Smooth muscle cell (in vitro differentiated cells): ENCODE results near the gene SF3B2. TPM values are rescaled to one million over a fixed set of nuclear protein-coding genes. Genes with fewer than 3 reads are reported as not detected.

ENCODE experiments used
- DNase-seq: peaks from one replicate; lab custom pipeline; 2025; ENCODE audit not compliant: unreplicated experiment; lab: John Stamatoyannopoulos, UW
- H2AFZ ChIP-seq: fragments of 200-600 bp; sonication (generic); 2 replicates; pipeline ENCODE4 v1.6.0; 2016; ENCODE audit warnings: antibody characterized with exemption, low read depth, mild to moderate bottlenecking
- H3F3A ChIP-seq: fragments of 200-600 bp; sonication (generic); 2 replicates; pipeline ENCODE4 v1.6.0; 2017; ENCODE audit warnings: antibody characterized with exemption, low read depth
- H3K27ac ChIP-seq: fragments of 200-600 bp; sonication (generic); 2 replicates; pipeline ENCODE4 v1.5.1; 2016; ENCODE audit warnings: low read depth, mild to moderate bottlenecking
- H3K27me3 ChIP-seq: fragments of 200-600 bp; sonication (generic); 2 replicates; pipeline ENCODE4 v1.6.1; 2016; ENCODE audit warnings: low read depth, mild to moderate bottlenecking
- H3K36me3 ChIP-seq: fragments of 200-600 bp; sonication (generic); 2 replicates; pipeline ENCODE4 v1.5.1; 2016; ENCODE audit warnings: low read depth
- H3K4me1 ChIP-seq: fragments of 200-600 bp; sonication (generic); 2 replicates; pipeline ENCODE4 v1.5.1; 2016; ENCODE audit warnings: low read depth
- H3K4me2 ChIP-seq: fragments of 200-600 bp; sonication (generic); 2 replicates; pipeline ENCODE4 v1.6.0; 2016; ENCODE audit warnings: mild to moderate bottlenecking
- H3K4me3 ChIP-seq: fragments of 200-600 bp; sonication (generic); 2 replicates; pipeline ENCODE4 v1.5.1; 2016; ENCODE audit warnings: mild to moderate bottlenecking
- H3K79me2 ChIP-seq: fragments of 200-600 bp; sonication (generic); 2 replicates; pipeline ENCODE4 v1.6.0; 2016; ENCODE audit warnings: low read depth, mild to moderate bottlenecking
- H3K9ac ChIP-seq: fragments of 200-600 bp; sonication (generic); 2 replicates; pipeline ENCODE4 v1.6.0; 2016; ENCODE audit warnings: low read depth
- H3K9me3 ChIP-seq: fragments of 200-600 bp; sonication (generic); replicated peaks from 2 replicates; pipeline ENCODE4 v1.5.1; 2016; ENCODE audit warnings: low read depth
- H4K20me1 ChIP-seq: fragments of 200-600 bp; sonication (generic); 2 replicates; pipeline ENCODE4 v1.6.0; 2016; ENCODE audit warnings: low read depth
- WGBS: methylation state at CpG from one replicate; pipeline ENCODE4 v1.1.7; 2016; ENCODE audit warnings: low lambda C conversion rate; 5-methylcytosine and 5-hydroxymethylcytosine counted together
- polyA plus RNA-seq: library from polyadenylated mRNA; unstranded; fragments of >200 nt; fragmentation: Nextera tagmentation; extraction: Ambion mirVana; gene quantifications from 2 replicates; pipeline ENCODE4 v1.2.1, GENCODE V29; 2016
- total RNA-seq: library from RNA; depleted of rRNA; stranded (reverse); fragments of >200 nt; gene quantifications from 2 replicates; pipeline ENCODE4 v1.2.3, GENCODE V29; 2014
- TF ChIP-seq, protein P1 (sequence below): fragments of 200-600 bp; sonication (generic); IDR thresholded peaks from 2 replicates; pipeline ENCODE4 v1.5.1; 2017; ENCODE audit warnings: borderline replicate concordance, mild to moderate bottlenecking, antibody characterized with exemption; ENCODE audit not compliant: insufficient read depth, poor library complexity, severe bottlenecking

SF3B2 gene
- total and polyA plus RNA-seq, 2 experiments from 2014 or later = 125 to 182 TPM

DNA sequence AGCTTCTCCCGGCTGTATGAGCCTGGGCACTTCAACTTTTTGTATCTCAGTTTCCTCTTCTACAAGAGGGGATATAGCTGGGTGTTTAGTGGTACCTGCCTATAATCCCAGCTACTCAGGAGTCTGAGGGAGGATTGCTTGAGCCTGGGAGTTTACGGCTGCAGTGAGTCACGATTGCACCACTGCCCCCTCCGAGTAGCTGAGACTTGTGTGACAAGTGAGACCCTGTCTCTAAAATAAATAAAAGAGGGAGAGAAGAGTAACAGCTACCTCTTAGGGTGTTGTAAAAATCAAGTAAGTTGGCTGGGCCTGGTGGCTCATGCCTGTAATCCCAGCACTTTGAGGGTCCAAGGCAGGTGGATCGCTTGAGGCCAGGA is 15.8 kb upstream of the SF3B2 start:
- Histone ChIP-seq H3K4me1 (no peaks in the 10 kb centered on the region), H3K4me3 (no peak overlapping the region), H3K36me3 (no peaks in the 10 kb centered on the region), H3F3A (no peaks in the 10 kb centered on the region), H4K20me1 (no peaks in the 10 kb centered on the region), H3K4me2 (no peak overlapping the region), H3K9me3 (no peaks in the 10 kb centered on the region), H3K79me2 (no peaks in the 10 kb centered on the region), H3K9ac (no peak overlapping the region), H3K27ac (no peak overlapping the region), H2AFZ (no peak overlapping the region), H3K27me3 (no peaks in the 10 kb centered on the region)
- WGBS = 87% methylated on average over 5 of the region's 5 CpGs
- DNase-seq = no peak
- TF ChIP-seq, protein P1, sequence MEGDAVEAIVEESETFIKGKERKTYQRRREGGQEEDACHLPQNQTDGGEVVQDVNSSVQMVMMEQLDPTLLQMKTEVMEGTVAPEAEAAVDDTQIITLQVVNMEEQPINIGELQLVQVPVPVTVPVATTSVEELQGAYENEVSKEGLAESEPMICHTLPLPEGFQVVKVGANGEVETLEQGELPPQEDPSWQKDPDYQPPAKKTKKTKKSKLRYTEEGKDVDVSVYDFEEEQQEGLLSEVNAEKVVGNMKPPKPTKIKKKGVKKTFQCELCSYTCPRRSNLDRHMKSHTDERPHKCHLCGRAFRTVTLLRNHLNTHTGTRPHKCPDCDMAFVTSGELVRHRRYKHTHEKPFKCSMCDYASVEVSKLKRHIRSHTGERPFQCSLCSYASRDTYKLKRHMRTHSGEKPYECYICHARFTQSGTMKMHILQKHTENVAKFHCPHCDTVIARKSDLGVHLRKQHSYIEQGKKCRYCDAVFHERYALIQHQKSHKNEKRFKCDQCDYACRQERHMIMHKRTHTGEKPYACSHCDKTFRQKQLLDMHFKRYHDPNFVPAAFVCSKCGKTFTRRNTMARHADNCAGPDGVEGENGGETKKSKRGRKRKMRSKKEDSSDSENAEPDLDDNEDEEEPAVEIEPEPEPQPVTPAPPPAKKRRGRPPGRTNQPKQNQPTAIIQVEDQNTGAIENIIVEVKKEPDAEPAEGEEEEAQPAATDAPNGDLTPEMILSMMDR = no peak

DNA sequence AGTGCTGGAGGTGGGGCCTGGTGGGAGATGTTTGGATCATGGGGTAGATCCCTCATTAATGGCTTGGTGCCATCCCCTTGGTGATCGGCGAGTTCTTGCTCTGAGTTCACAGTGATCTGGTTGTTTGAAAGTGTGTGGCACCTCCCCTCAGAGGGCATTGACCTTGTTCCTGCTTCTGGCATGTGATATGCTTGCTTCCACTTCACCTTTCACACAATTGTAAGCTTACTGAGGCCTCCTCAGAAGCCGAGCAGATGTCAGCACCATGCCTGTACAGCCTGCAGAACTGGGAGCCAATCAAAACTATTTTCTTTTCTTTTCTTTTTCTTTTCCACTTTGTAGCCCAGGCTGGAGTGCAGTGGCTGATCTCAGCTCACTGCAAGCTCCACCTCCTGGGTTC is 14.8 kb upstream of the SF3B2 start:
- no peaks in the 10 kb centered on the region for H4K20me1 ChIP-seq
- no peaks in the 10 kb centered on the region for H3K9me3 ChIP-seq
- no peak overlapping the region for H3K9ac ChIP-seq
- H2AFZ ChIP-seq = no peak overlapping the region
- no peaks in the 10 kb centered on the region for H3F3A ChIP-seq
- WGBS = 96% methylated on average over 3 of the region's 3 CpGs
- H3K4me3 ChIP-seq = no peak overlapping the region
- no peaks in the 10 kb centered on the region for H3K27me3 ChIP-seq
- H3K79me2 ChIP-seq = no peaks in the 10 kb centered on the region
- H3K36me3 ChIP-seq = no peaks in the 10 kb centered on the region
- H3K4me1 ChIP-seq = no peaks in the 10 kb centered on the region
- no peak overlapping the region for H3K4me2 ChIP-seq
- TF ChIP-seq, protein P1 = no peak
- H3K27ac ChIP-seq = no peak overlapping the region
- no peak for DNase-seq

DNA sequence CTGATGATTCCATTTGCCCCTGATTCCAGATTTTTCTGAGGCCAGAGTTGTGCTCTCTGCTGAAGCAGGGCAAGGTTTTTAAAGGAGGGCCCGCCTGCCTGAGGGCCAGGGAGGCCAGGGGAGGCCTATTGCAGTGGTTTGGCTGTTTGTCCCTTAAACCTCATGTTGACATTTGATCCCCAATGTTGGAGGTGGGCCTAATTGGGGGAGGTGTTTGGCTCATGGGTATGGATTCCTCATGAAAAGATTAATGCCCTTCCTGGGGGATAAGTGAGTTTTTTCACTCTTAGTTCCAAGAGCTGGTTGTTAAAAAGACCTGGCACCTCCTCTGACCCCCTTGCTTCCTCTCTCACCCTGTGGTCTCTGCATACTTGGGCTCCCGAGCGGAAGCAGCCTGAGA is 12.4 kb upstream of the SF3B2 start:
- no peaks in the 10 kb centered on the region for H3F3A ChIP-seq
- no peaks in the 10 kb centered on the region for H3K36me3 ChIP-seq
- H3K4me2 ChIP-seq = no peak overlapping the region
- no peaks in the 10 kb centered on the region for H3K4me1 ChIP-seq
- no peaks in the 10 kb centered on the region for H3K79me2 ChIP-seq
- H2AFZ ChIP-seq = no peak overlapping the region
- WGBS = 89% methylated on average over 3 of the region's 3 CpGs
- no peak for DNase-seq
- no peak overlapping the region for H3K27ac ChIP-seq
- TF ChIP-seq, protein P1 = no peak
- H3K9me3 ChIP-seq = no peaks in the 10 kb centered on the region
- H3K27me3 ChIP-seq = no peaks in the 10 kb centered on the region
- H3K9ac ChIP-seq = no peak overlapping the region
- no peak overlapping the region for H3K4me3 ChIP-seq
- H4K20me1 ChIP-seq = no peaks in the 10 kb centered on the region

DNA sequence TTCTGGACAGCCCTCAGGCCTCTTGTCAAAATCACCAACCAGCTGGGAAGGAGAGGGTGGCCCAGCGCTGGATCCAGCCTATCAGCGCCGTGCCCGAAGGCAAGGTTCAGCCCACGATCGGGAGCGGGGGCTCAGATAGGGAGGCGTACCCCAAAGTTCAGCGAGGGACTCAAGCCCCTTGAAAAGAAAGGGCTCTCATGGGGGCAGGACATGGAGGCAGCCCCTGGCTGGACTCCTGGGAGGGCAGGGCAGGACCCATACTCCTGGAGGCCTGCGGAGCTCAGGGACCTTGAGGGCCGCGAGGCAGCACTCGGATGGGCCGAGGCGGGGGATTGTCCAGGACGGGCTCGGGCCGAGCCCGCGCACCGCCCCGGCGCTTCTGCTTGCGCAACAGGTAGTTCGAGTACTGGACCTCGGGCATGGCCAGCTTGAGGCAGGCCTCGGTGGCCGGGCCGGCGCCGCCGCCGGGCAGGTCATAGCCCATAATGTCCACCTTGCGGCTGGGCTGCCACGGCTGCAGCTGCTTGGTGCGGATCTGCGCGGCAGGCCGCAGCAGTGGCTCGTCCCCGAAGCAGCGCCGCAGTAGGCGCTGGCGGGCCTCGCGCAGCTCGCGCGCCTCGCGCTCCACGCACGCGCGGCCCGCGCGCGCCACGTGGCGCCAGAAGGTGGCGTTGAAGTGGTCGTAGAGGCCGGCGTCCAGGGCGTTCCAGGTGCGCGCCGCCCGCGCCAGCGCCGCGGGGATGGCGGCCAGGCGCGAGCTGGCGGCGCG is 9.8 kb upstream of the SF3B2 start:
- no peak for DNase-seq
- no peak overlapping the region for H3K4me3 ChIP-seq
- H3K79me2 ChIP-seq = no peaks in the 10 kb centered on the region
- no peaks in the 10 kb centered on the region for H3K4me1 ChIP-seq
- no peaks in the 10 kb centered on the region for H3K9me3 ChIP-seq
- H3K4me2 ChIP-seq = no peak overlapping the region
- no peak overlapping the region for H3K9ac ChIP-seq
- H4K20me1 ChIP-seq = no peaks in the 10 kb centered on the region
- 96% methylated on average over 78 of the region's 81 CpGs for WGBS
- no peaks in the 10 kb centered on the region for H3K36me3 ChIP-seq
- no peaks in the 10 kb centered on the region for H3K27me3 ChIP-seq
- no peak overlapping the region for H2AFZ ChIP-seq
- TF ChIP-seq, protein P1 = no peak
- H3K27ac ChIP-seq = no peak overlapping the region
- H3F3A ChIP-seq = no peaks in the 10 kb centered on the region
